A204.1 (cell line): ENCODE measurements around the gene ZBTB45.

Experiments used
- FAIRE-seq: peaks from 2 replicates; lab custom pipeline; 2012; peaks lifted over from hg19 to GRCh38; lab: Jason Lieb, UNC

The ZBTB45 gene

GRCh38 chr19:58538257-58539168, 18.9 kb upstream of the ZBTB45 start:
- FAIRE-seq: no peak

GRCh38 chr19:58536852-58537798, 17.5 kb upstream of the ZBTB45 start:
- no peak for FAIRE-seq

GRCh38 chr19:58535857-58536256, 16.2 kb upstream of the ZBTB45 start:
- FAIRE-seq: no peak

GRCh38 chr19:58531034-58531840, 11.6 kb upstream of the ZBTB45 start:
- no peak for FAIRE-seq

GRCh38 chr19:58529405-58529804, 9.8 kb upstream of the ZBTB45 start:
- FAIRE-seq: no peak

- no peak for FAIRE-seq
Measured at GRCh38 chr19:58522709-58523108, 3.1 kb upstream of the ZBTB45 start.

- FAIRE-seq: no peak
Measured at GRCh38 chr19:58521651-58522050, 2.0 kb upstream of the ZBTB45 start.

- FAIRE-seq: no peak
Measured at GRCh38 chr19:58520257-58520599, 618 bp upstream of the ZBTB45 start.

GRCh38 chr19:58519087-58519354, 589 bp downstream of the ZBTB45 start:
- FAIRE-seq: no peak

- FAIRE-seq: no peak
Measured at GRCh38 chr19:58518256-58519086, 1.1 kb downstream of the ZBTB45 start.

GRCh38 chr19:58516964-58517833, 2.4 kb downstream of the ZBTB45 start:
- FAIRE-seq: no peak

GRCh38 chr19:58516246-58516836, 3.3 kb downstream of the ZBTB45 start:
- no peak for FAIRE-seq

- FAIRE-seq: no peak
Measured at GRCh38 chr19:58515259-58515658, 4.4 kb downstream of the ZBTB45 start.

- FAIRE-seq: no peak
Measured at GRCh38 chr19:58514564-58515022, 5.0 kb downstream of the ZBTB45 start.

- FAIRE-seq: no peak
Measured at GRCh38 chr19:58513694-58514563, 5.7 kb downstream of the ZBTB45 start.

- FAIRE-seq: no peak
Measured at GRCh38 chr19:58513213-58513693, 6.4 kb downstream of the ZBTB45 start.

- FAIRE-seq: no peak
Measured at GRCh38 chr19:58511353-58512208, 8.0 kb downstream of the ZBTB45 start, which contains the start of gene SLC27A5. Gene SLC27A5 (minus strand): TSS chr19:58511992. CDS start chr19:58511955, 37 bp downstream.
